Esophagus muscularis mucosa (tissue), 4 donors: ENCODE results near the gene KCTD16. TPM values are rescaled to one million over a fixed set of nuclear protein-coding genes. Genes with fewer than 3 reads are reported as not detected.

Source experiments
- DNase-seq: peaks from one replicate; pipeline ENCODE4 v3.0.0-alpha.2; 2017; ENCODE audit errors: extremely low spot score
- H3K27ac ChIP-seq, 4 donors: fragments of 200-600 bp; sonication (generic); replicated peaks in 1 of 4; 1 replicate in 3 of 4; 2 replicates in 1 of 4; pipeline ENCODE4 v1.5.1; 2016 to 2019; ENCODE audit warnings: mild to moderate bottlenecking in 1 of 4
- H3K27me3 ChIP-seq, 4 donors: fragments of 200-600 bp; sonication (generic); one replicate each; pipeline versions ENCODE4 v1.5.1 to v1.6.0; 2016 to 2019
- H3K36me3 ChIP-seq, 4 donors: fragments of 200-600 bp; sonication (generic); one replicate each; pipeline ENCODE4 v1.5.1; 2016 to 2019
- H3K4me1 ChIP-seq, 4 donors: fragments of 200-600 bp; sonication (generic); one replicate each; pipeline ENCODE4 v1.5.1; 2016 to 2019
- H3K4me3 ChIP-seq, 4 donors: fragments of 200-600 bp; sonication (generic); 1 replicate in 2 of 4; 2 replicates in 2 of 4; pipeline ENCODE4 v1.5.1; 2016 to 2019; ENCODE audit warnings: mild to moderate bottlenecking in 4 of 4, moderate library complexity in 1 of 4
- H3K9me3 ChIP-seq, 4 donors: fragments of 200-600 bp; sonication (generic); 1 replicate in 3 of 4; 2 replicates in 1 of 4; pipeline ENCODE4 v1.5.1; 2016 to 2019
- CTCF ChIP-seq, 3 experiments: fragments of 200-600 bp in 2 of 3; fragments of 450-650 bp in 1 of 3; sonication (generic) in 2 of 3; IDR thresholded peaks; one replicate each; pipeline ENCODE4 v1.5.1; 2017 to 2019; ENCODE audit warnings: antibody characterized with exemption in 3 of 3, mild to moderate bottlenecking in 2 of 3, moderate library complexity in 1 of 3
- EP300 ChIP-seq: sonication (generic); formaldehyde crosslinking; IDR thresholded peaks from one replicate; pipeline ENCODE4 v1.6.1; 2017; ENCODE audit warnings: antibody characterized with exemption
- POLR2A ChIP-seq: fragments of 450-650 bp; IDR thresholded peaks from one replicate; pipeline ENCODE4 v1.6.1; 2017; ENCODE audit warnings: antibody characterized with exemption, moderate library complexity, mild to moderate bottlenecking, low read depth
- POLR2AphosphoS5 ChIP-seq, 2 donors: sonication (generic); formaldehyde crosslinking; IDR thresholded peaks; one replicate each; pipeline ENCODE4 v1.6.1; 2017; ENCODE audit warnings: antibody characterized with exemption in 2 of 2
- WGBS: methylation state at CpG from one replicate; pipeline ENCODE4 v1.1.5; 2018; 5-methylcytosine and 5-hydroxymethylcytosine counted together
- intact Hi-C: fragments of 100-400 bp; cut with DNase I; formaldehyde crosslinking; loops from one replicate; pipeline ENCODE4 v1.15.1; 2023
- total RNA-seq, 4 donors: library from RNA; depleted of rRNA; stranded (reverse); fragments of >200 nt; gene quantifications; one replicate each; pipeline versions ENCODE4 v1.1.0 to v1.2.1, GENCODE V29; 2016

Gene KCTD16
- total RNA-seq, 4 donors from 2014 or later, result under 0.01 to 0.11 (median under 0.01) TPM; not detected in 1

GRCh38 chr5:144391044-144391443 lies 220.4 kb downstream of the KCTD16 start:
- Histone ChIP-seq H3K27me3 (no peaks in the 10 kb centered on the region), H3K4me1 (no peaks in the 10 kb centered on the region), H3K27ac (no peak overlapping the region), H3K9me3 (no peaks in the 10 kb centered on the region), H3K4me3 (no peak overlapping the region), H3K36me3 (no peaks in the 10 kb centered on the region)
- DNase-seq, result no peak
- TF ChIP-seq POLR2A, result no peak
- no peak for TF ChIP-seq EP300
- TF ChIP-seq POLR2AphosphoS5 (IDR thresholded peaks at IDR 0.05), result no peak
- no peak for TF ChIP-seq CTCF (IDR thresholded peaks at IDR 0.05)
- intact Hi-C loops, result no loop called here
- WGBS, result 84% methylated on average over 2 of the region's 2 CpGs

GRCh38 chr5:144393641-144394435 lies 223.2 kb downstream of the KCTD16 start:
- DNase-seq, result no peak
- Histone ChIP-seq H3K9me3 (no peaks in the 10 kb centered on the region), H3K27me3 (no peaks in the 10 kb centered on the region), H3K27ac (no peak overlapping the region), H3K4me3 (no peak overlapping the region), H3K4me1 (no peaks in the 10 kb centered on the region), H3K36me3 (no peaks in the 10 kb centered on the region)
- WGBS, result 80% methylated on average over 4 of the region's 4 CpGs
- intact Hi-C loops, result no loop called here
- TF ChIP-seq POLR2A, result no peak
- no peak for TF ChIP-seq POLR2AphosphoS5 (IDR thresholded peaks at IDR 0.05)
- TF ChIP-seq CTCF (IDR thresholded peaks at IDR 0.05), result no peak
- TF ChIP-seq EP300, result no peak

- H3K9me3 ChIP-seq, result no peaks in the 10 kb centered on the region
- no peak overlapping the region for H3K4me3 ChIP-seq
- no peak overlapping the region for H3K27ac ChIP-seq
- H3K4me1 ChIP-seq, result no peaks in the 10 kb centered on the region
- WGBS, result 62% methylated on average over 1 of the region's 1 CpG
- intact Hi-C loops, result no loop called here
- no peaks in the 10 kb centered on the region for H3K27me3 ChIP-seq
- no peaks in the 10 kb centered on the region for H3K36me3 ChIP-seq
- no peak for DNase-seq
- TF ChIP-seq EP300, result no peak
- no peak for TF ChIP-seq POLR2AphosphoS5 (IDR thresholded peaks at IDR 0.05)
- TF ChIP-seq POLR2A, result no peak
Observed at GRCh38 chr5:144395704-144396103, 225.0 kb downstream of the KCTD16 start.

GRCh38 chr5:144403058-144403457 lies 232.4 kb downstream of the KCTD16 start:
- intact Hi-C loops, result no loop called here
- Histone ChIP-seq H3K4me1 (no peaks in the 10 kb centered on the region), H3K4me3 (no peak overlapping the region), H3K36me3 (no peaks in the 10 kb centered on the region), H3K27me3 (no peaks in the 10 kb centered on the region), H3K27ac (no peak overlapping the region), H3K9me3 (no peaks in the 10 kb centered on the region)
- DNase-seq, result no peak
- TF ChIP-seq POLR2A (no peak), CTCF (IDR thresholded peaks at IDR 0.05) (no peak)
- 94% methylated on average over 2 of the region's 2 CpGs for WGBS

- TF ChIP-seq CTCF (IDR thresholded peaks at IDR 0.05), result no peak
- 78% methylated on average over 4 of the region's 4 CpGs for WGBS
- Histone ChIP-seq H3K9me3 (no peaks in the 10 kb centered on the region), H3K4me1 (no peaks in the 10 kb centered on the region), H3K27me3 (no peaks in the 10 kb centered on the region), H3K27ac (no peak overlapping the region), H3K36me3 (no peaks in the 10 kb centered on the region), H3K4me3 (no peak overlapping the region)
- DNase-seq, result no peak
- intact Hi-C loops, result no loop called here
Observed at GRCh38 chr5:144403817-144404420, 233.2 kb downstream of the KCTD16 start.
